ENCODE measurements around the gene ATP13A4. TPM values are rescaled to one million over a fixed set of nuclear protein-coding genes. Genes with fewer than 3 reads are reported as not detected.

Gene ATP13A4
- total RNA-seq, 2 donors from 2014 or later, result 0.57 to 1.3 TPM

DNA sequence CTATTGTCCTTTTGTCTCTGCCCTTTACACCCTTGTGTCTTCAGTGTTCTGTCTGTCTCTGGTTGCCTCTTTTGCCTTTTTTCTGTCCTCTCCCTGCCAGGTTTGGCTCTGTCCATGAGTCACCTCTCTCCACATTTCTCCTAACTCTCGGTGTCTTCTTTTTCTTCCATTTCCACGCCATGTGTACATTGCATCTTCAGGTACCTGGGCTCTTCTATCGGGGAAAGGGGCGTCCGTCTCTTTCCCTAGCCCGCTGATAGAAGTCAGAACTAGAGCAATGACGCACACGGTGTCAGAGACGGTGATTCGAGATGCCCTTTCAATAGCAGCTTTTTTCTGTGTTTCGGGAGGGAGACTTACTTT lies 39.0 kb upstream of the ATP13A4 start:
- H3K9me3 ChIP-seq (ENCODE audit: control insufficient read depth, low read length), result no peaks in the 10 kb centered on the region
- Mint-ChIP-seq H3K27me3 (ENCODE audit: insufficient read depth) (peaks cover 7% of the 10 kb centered on the region), H3K36me3 (ENCODE audit: low read depth) (peaks cover 20% of the 10 kb centered on the region), H3K4me3 (peak overlapping the region; percentile 85), H3K4me1 (peaks cover 18% of the 10 kb centered on the region), H3K9me3 (no peaks in the 10 kb centered on the region), H3K27ac (peak overlapping the region; percentile 92)
- H3K36me3 ChIP-seq (ENCODE audit: control insufficient read depth, insufficient read depth, low read length), result peaks cover 12% of the 10 kb centered on the region
- DNase-seq, result no peak
- no peaks in the 10 kb centered on the region for H3K27me3 ChIP-seq (ENCODE audit: control insufficient read depth, insufficient read depth, low read length, poor library complexity, severe bottlenecking)
- H3K27ac ChIP-seq (ENCODE audit: low read depth, low read length), result peak overlapping the region; percentile 58
- no peaks in the 10 kb centered on the region for H3K4me1 ChIP-seq (ENCODE audit: control insufficient read depth, insufficient read depth, low read length)
- 0 to 1% methylated on average over 8 to 11 of the region's 11 CpGs for WGBS, 2 experiments (ENCODE audit: insufficient coverage in 1 of 2, insufficient read length in 1 of 2)
- H3K4me3 ChIP-seq (ENCODE audit: low read length), result peak overlapping the region; percentile 99
- TF ChIP-seq, protein P1, sequence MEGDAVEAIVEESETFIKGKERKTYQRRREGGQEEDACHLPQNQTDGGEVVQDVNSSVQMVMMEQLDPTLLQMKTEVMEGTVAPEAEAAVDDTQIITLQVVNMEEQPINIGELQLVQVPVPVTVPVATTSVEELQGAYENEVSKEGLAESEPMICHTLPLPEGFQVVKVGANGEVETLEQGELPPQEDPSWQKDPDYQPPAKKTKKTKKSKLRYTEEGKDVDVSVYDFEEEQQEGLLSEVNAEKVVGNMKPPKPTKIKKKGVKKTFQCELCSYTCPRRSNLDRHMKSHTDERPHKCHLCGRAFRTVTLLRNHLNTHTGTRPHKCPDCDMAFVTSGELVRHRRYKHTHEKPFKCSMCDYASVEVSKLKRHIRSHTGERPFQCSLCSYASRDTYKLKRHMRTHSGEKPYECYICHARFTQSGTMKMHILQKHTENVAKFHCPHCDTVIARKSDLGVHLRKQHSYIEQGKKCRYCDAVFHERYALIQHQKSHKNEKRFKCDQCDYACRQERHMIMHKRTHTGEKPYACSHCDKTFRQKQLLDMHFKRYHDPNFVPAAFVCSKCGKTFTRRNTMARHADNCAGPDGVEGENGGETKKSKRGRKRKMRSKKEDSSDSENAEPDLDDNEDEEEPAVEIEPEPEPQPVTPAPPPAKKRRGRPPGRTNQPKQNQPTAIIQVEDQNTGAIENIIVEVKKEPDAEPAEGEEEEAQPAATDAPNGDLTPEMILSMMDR (conservative IDR thresholded peaks at IDR 0.05), result no peak
- H3K9ac ChIP-seq (ENCODE audit: extremely low read depth, low read length, poor library complexity, severe bottlenecking), result peak overlapping the region; percentile 74

DNA sequence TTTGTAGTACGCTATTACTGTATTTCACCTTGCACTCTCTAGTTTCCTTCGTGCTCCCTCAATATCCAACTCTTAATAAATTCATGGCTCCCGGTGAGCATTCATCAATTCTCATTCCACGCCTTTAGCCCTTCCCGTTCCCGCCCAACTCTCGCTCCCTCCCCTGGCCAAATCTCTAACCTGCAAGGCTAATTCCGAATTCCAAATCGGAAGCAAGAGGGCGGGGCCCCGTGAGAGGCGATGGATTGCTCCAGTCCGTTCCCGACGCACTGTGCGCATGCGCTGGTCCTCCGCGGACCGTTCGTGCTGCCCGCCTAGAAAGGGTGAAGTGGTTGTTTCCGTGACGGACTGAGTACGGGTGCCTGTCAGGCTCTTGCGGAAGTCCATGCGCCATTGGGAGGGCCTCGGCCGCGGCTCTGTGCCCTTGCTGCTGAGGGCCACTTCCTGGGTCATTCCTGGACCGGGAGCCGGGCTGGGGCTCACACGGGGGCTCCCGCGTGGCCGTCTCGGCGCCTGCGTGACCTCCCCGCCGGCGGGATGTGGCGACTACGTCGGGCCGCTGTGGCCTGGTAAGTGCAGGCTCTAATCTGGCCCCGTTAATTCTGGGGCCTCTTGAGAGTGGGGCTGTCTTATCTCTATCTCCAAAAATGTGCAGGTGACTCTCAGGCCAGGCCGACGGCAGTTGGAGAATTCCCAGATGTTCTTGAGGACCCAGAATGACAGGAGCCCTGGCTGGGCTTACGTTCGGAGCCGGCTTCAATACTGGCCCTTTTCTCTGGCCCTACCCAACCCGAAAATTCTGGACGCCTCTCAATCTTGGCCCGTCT lies 38.4 kb upstream of the ATP13A4 start, which contains the start of gene OPA1:
Gene OPA1 (plus strand): TSS at position 368 of the 827 bp plus-strand sequence. CDS start 170 bp downstream, at position 538.
- Mint-ChIP-seq H3K4me1 (peaks cover 14% of the 10 kb centered on the region), H3K27me3 (ENCODE audit: insufficient read depth) (peaks cover 7% of the 10 kb centered on the region), H3K27ac (peak within 1 kb of the TSS; percentile 92), H3K9me3 (no peaks in the 10 kb centered on the region), H3K4me3 (peak within 1 kb of the TSS; percentile 85), H3K36me3 (ENCODE audit: low read depth) (peaks cover 15% of the 10 kb centered on the region)
- Histone ChIP-seq H3K27me3 (ENCODE audit: control insufficient read depth, insufficient read depth, low read length, poor library complexity, severe bottlenecking) (no peaks in the 10 kb centered on the region), H3K4me3 (ENCODE audit: low read length) (peak within 1 kb of the TSS; percentile 99), H3K36me3 (ENCODE audit: control insufficient read depth, insufficient read depth, low read length) (peaks cover 12% of the 10 kb centered on the region), H3K9me3 (ENCODE audit: control insufficient read depth, low read length) (no peaks in the 10 kb centered on the region), H3K27ac (ENCODE audit: low read depth, low read length) (peak within 1 kb of the TSS; percentile 58), H3K4me1 (ENCODE audit: control insufficient read depth, insufficient read depth, low read length) (no peaks in the 10 kb centered on the region), H3K9ac (ENCODE audit: extremely low read depth, low read length, poor library complexity, severe bottlenecking) (peak within 1 kb of the TSS; percentile 74)
- DNase-seq, result peak; percentile 99
- TF ChIP-seq, protein P1 (conservative IDR thresholded peaks at IDR 0.05), result peak; percentile 58
- 2 to 3% methylated on average over 35 to 55 of the region's 55 CpGs for WGBS, 2 experiments (ENCODE audit: insufficient coverage in 1 of 2, insufficient read length in 1 of 2)

DNA sequence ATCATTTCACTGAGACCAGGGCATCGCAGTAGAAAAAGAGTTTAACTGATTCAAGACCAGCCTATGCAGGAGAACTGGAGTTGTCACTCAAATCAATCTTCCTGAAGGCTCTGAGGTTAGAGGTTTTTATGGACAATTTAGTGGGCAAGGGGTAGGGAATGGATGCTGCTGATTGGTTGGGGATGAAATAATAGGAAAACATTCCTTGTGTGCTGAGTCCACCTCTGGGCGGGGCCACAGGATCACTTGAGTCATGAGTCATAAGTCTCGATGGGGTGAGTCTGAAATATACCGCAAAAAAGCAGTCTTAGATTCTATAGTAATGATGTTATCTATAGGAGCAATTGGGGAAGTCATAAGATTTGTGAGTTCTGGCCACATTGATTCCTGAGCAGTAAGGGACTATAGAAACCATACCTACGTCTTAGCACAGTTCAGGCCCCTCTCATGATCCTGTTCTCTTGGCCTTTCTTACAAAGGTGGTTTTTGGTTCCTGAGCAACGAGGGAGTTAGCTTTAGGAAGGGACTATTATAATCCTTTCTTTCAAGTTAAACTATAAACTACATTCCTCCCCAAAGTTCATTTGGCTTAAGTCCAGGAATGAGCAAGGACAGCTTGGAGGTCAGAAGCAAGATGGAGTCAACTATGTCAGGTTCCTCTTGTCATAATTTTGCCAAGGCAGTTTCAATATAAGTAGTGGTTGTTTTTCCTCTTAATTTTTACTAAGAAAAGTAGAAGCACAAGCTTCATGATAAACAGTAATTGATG lies 35.6 kb upstream of the ATP13A4 start:
- Histone ChIP-seq H3K4me1 (ENCODE audit: control insufficient read depth, insufficient read depth, low read length) (no peaks in the 10 kb centered on the region), H3K9me3 (ENCODE audit: control insufficient read depth, low read length) (no peaks in the 10 kb centered on the region), H3K36me3 (ENCODE audit: control insufficient read depth, insufficient read depth, low read length) (no peaks in the 10 kb centered on the region), H3K27me3 (ENCODE audit: control insufficient read depth, insufficient read depth, low read length, poor library complexity, severe bottlenecking) (no peaks in the 10 kb centered on the region), H3K27ac (ENCODE audit: low read depth, low read length) (no peak overlapping the region), H3K9ac (ENCODE audit: extremely low read depth, low read length, poor library complexity, severe bottlenecking) (no peak overlapping the region), H3K4me3 (ENCODE audit: low read length) (no peak overlapping the region)
- Mint-ChIP-seq H3K9me3 (no peaks in the 10 kb centered on the region), H3K4me3 (no peak overlapping the region), H3K27ac (no peak overlapping the region), H3K4me1 (peaks cover 2% of the 10 kb centered on the region), H3K27me3 (ENCODE audit: insufficient read depth) (peaks cover 7% of the 10 kb centered on the region), H3K36me3 (ENCODE audit: low read depth) (no peaks in the 10 kb centered on the region)
- no peak for DNase-seq
- TF ChIP-seq, protein P1 (conservative IDR thresholded peaks at IDR 0.05), result no peak
- WGBS, 2 experiments (ENCODE audit: insufficient coverage in 1 of 2, insufficient read length in 1 of 2), result 90 to 94% methylated on average over 5 to 6 of the region's 6 CpGs

All from endodermal cell (in vitro differentiated cells).